PC-9 (cell line): ENCODE results near the gene IMMP2L. TPM values are rescaled to one million over a fixed set of nuclear protein-coding genes. Genes with fewer than 3 reads are reported as not detected.

Source experiments
- BruUV-seq: library from RNA; stranded (reverse); fragments of 400-500 nt; replicated peaks from 2 replicates; lab custom pipeline; 2021; lab: Mats Ljungman, UMichigan
- CTCF ChIA-PET: fragments of 300-600 bp; sonication (Branson Sonifier 250); formaldehyde crosslinking; loops from one replicate; lab custom pipeline; 2022; ENCODE audit warnings: antibody characterized with exemption; lab: Charles Lee
- POLR2A ChIA-PET: fragments of 300-600 bp; sonication (Branson Sonifier 250); formaldehyde crosslinking; loops from one replicate; lab custom pipeline; 2022; ENCODE audit warnings: antibody characterized with exemption; ENCODE audit not compliant: unreplicated experiment; lab: Charles Lee
- DNase-seq, 2 experiments: peaks; one replicate each; pipeline versions ENCODE4 v3.0.0 to v3.0.0-alpha.2; 2015 to 2022; ENCODE audit warnings: mixed read lengths in 1 of 2
- H2AFZ ChIP-seq: fragments of 200-600 bp; sonication (generic); 2 replicates; pipeline ENCODE4 v1.8.1; 2017; ENCODE audit warnings: antibody characterized with exemption
- H3F3A ChIP-seq: fragments of 200-600 bp; sonication (generic); 2 replicates; pipeline ENCODE4 v1.8.1; 2017; ENCODE audit warnings: antibody characterized with exemption, mild to moderate bottlenecking, low read depth; ENCODE audit not compliant: insufficient read depth
- H3K27ac ChIP-seq: fragments of 200-600 bp; sonication (generic); 2 replicates; pipeline ENCODE4 v1.6.1; 2016; ENCODE audit warnings: mixed run types
- H3K27me3 ChIP-seq: fragments of 200-600 bp; sonication (generic); 2 replicates; pipeline ENCODE4 v1.6.1; 2016; ENCODE audit warnings: low read depth, mixed run types; ENCODE audit not compliant: insufficient read depth
- H3K36me3 ChIP-seq: fragments of 200-600 bp; sonication (generic); 2 replicates; pipeline ENCODE4 v1.6.1; 2016; ENCODE audit warnings: low read depth, mixed run types
- H3K4me1 ChIP-seq: fragments of 200-600 bp; sonication (generic); replicated peaks from 2 replicates; pipeline ENCODE4 v1.6.1; 2016; ENCODE audit warnings: mixed run types; ENCODE audit not compliant: insufficient read depth
- H3K4me2 ChIP-seq: fragments of 200-600 bp; sonication (generic); 2 replicates; pipeline ENCODE4 v1.6.1; 2017; ENCODE audit warnings: mixed run types
- H3K4me3 ChIP-seq: fragments of 200-600 bp; sonication (generic); 2 replicates; pipeline ENCODE4 v1.6.1; 2016; ENCODE audit warnings: mixed run types
- H3K79me2 ChIP-seq: fragments of 200-600 bp; sonication (generic); 2 replicates; pipeline ENCODE4 v1.6.1; 2017; ENCODE audit warnings: low read depth, mixed run types
- H3K9me2 ChIP-seq: fragments of 200-600 bp; sonication (generic); 2 replicates; pipeline ENCODE4 v1.8.1; 2017; ENCODE audit warnings: mild to moderate bottlenecking; ENCODE audit not compliant: insufficient read depth
- H3K9me3 ChIP-seq: fragments of 200-600 bp; sonication (generic); 2 replicates; pipeline ENCODE4 v1.8.1; 2016; ENCODE audit warnings: low read depth; ENCODE audit not compliant: insufficient read depth
- H4K20me1 ChIP-seq: fragments of 200-600 bp; sonication (generic); 2 replicates; pipeline ENCODE4 v1.8.1; 2017; ENCODE audit not compliant: insufficient read depth
- EZH2 ChIP-seq: fragments of 200-600 bp; sonication (generic); IDR thresholded peaks from 2 replicates; pipeline ENCODE4 v1.8.0; 2017; ENCODE audit warnings: antibody characterized with exemption, low read depth
- intact Hi-C: fragments of 100-400 bp; cut with micrococcal nuclease; formaldehyde crosslinking; loops from one replicate; pipeline ENCODE4 v1.10.0; 2022; ENCODE audit not compliant: unreplicated experiment
- total RNA-seq: library from RNA; stranded (reverse); gene quantifications from 2 replicates; pipeline ENCODE4 v1.2.3, GENCODE V29; 2021
- TF ChIP-seq, protein P1 (sequence below): fragments of 200-600 bp; sonication (generic); conservative IDR thresholded peaks from 2 replicates; pipeline ENCODE4 v1.6.1; 2017; ENCODE audit warnings: mixed run types, antibody characterized with exemption, mild to moderate bottlenecking, moderate library complexity

IMMP2L gene
- total RNA-seq, 1 experiment from 2014 or later: 40.5 TPM

- no peaks in the 10 kb centered on the region for H3K9me2 ChIP-seq
- no peaks in the 10 kb centered on the region for H3K27me3 ChIP-seq
- POLR2A ChIA-PET: no interaction called here
- no peak for DNase-seq
- TF ChIP-seq, protein P1, sequence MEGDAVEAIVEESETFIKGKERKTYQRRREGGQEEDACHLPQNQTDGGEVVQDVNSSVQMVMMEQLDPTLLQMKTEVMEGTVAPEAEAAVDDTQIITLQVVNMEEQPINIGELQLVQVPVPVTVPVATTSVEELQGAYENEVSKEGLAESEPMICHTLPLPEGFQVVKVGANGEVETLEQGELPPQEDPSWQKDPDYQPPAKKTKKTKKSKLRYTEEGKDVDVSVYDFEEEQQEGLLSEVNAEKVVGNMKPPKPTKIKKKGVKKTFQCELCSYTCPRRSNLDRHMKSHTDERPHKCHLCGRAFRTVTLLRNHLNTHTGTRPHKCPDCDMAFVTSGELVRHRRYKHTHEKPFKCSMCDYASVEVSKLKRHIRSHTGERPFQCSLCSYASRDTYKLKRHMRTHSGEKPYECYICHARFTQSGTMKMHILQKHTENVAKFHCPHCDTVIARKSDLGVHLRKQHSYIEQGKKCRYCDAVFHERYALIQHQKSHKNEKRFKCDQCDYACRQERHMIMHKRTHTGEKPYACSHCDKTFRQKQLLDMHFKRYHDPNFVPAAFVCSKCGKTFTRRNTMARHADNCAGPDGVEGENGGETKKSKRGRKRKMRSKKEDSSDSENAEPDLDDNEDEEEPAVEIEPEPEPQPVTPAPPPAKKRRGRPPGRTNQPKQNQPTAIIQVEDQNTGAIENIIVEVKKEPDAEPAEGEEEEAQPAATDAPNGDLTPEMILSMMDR: no peak
- TF ChIP-seq EZH2: no peak
- H3K4me1 ChIP-seq: no peaks in the 10 kb centered on the region
- no TSS peak for BruUV-seq
- no peak overlapping the region for H3K4me2 ChIP-seq
- no peak overlapping the region for H3K4me3 ChIP-seq
- no peaks in the 10 kb centered on the region; the same call in 1 of the 2 replicates for H4K20me1 ChIP-seq
- intact Hi-C loops: no loop called here
- H3K9me3 ChIP-seq: no peaks in the 10 kb centered on the region
- H2AFZ ChIP-seq: no peak overlapping the region
- no peaks in the 10 kb centered on the region for H3F3A ChIP-seq
- CTCF ChIA-PET: no interaction called here
- H3K36me3 ChIP-seq: no peaks in the 10 kb centered on the region
- H3K27ac ChIP-seq: no peak overlapping the region
- no peaks in the 10 kb centered on the region for H3K79me2 ChIP-seq
Measured at GRCh38 chr7:111405621-111406020, 156.7 kb downstream of the IMMP2L start.

GRCh38 chr7:111401516-111401915 is 160.8 kb downstream of the IMMP2L start:
- Histone ChIP-seq H3F3A (no peaks in the 10 kb centered on the region), H3K9me2 (no peaks in the 10 kb centered on the region), H3K27ac (no peak overlapping the region), H3K4me3 (no peak overlapping the region), H4K20me1 (no peaks in the 10 kb centered on the region; the same call in 1 of the 2 replicates), H3K9me3 (no peaks in the 10 kb centered on the region), H3K4me2 (no peak overlapping the region), H3K27me3 (no peaks in the 10 kb centered on the region), H3K36me3 (no peaks in the 10 kb centered on the region), H2AFZ (no peak overlapping the region), H3K79me2 (no peaks in the 10 kb centered on the region), H3K4me1 (no peaks in the 10 kb centered on the region)
- POLR2A ChIA-PET: no interaction called here
- intact Hi-C loops: no loop called here
- TF ChIP-seq EZH2: no peak
- TF ChIP-seq, protein P1: no peak
- no TSS peak for BruUV-seq
- no peak for DNase-seq
- CTCF ChIA-PET: no interaction called here

GRCh38 chr7:111400088-111400487 is 162.2 kb downstream of the IMMP2L start:
- no peaks in the 10 kb centered on the region; the same call in 1 of the 2 replicates for H4K20me1 ChIP-seq
- ChIA-PET POLR2A (no interaction called here), CTCF (no interaction called here)
- no peak overlapping the region for H2AFZ ChIP-seq
- no peaks in the 10 kb centered on the region for H3K36me3 ChIP-seq
- H3K79me2 ChIP-seq: no peaks in the 10 kb centered on the region
- H3K4me1 ChIP-seq: no peaks in the 10 kb centered on the region
- no peaks in the 10 kb centered on the region for H3K27me3 ChIP-seq
- H3K27ac ChIP-seq: no peak overlapping the region
- intact Hi-C loops: no loop called here
- H3K9me3 ChIP-seq: no peaks in the 10 kb centered on the region
- no peaks in the 10 kb centered on the region for H3K9me2 ChIP-seq
- TF ChIP-seq EZH2: no peak
- TF ChIP-seq, protein P1: no peak
- H3K4me3 ChIP-seq: no peak overlapping the region
- H3K4me2 ChIP-seq: no peak overlapping the region
- H3F3A ChIP-seq: no peaks in the 10 kb centered on the region
- DNase-seq: no peak
- BruUV-seq: no TSS peak
